K562 (cell line): Measurements from ENCODE around the gene UQCC5. TPM values are rescaled to one million over a fixed set of nuclear protein-coding genes. Genes with fewer than 3 reads are reported as not detected.

Experiments used
- ATAC-seq: fragments of 200-7000 bp; cut with Tn5 transposase; 3 replicates; pipeline ENCODE4 v1.9.1; 2020; ENCODE audit warnings: moderate library complexity
- BruUV-seq: library from RNA; stranded (reverse); fragments of 400-500 nt; replicated peaks from 2 replicates; lab custom pipeline; 2021; lab: Mats Ljungman, UMichigan
- CTCF ChIA-PET: fragments of 300-600 bp; formaldehyde crosslinking; extraction: SDS; loops from one replicate; lab custom pipeline; 2021; ENCODE audit warnings: low intra/inter-chr PET ratio; lab: Yijun Ruan, JAX
- POLR2A ChIA-PET: fragments of 300-600, 350-650 bp; sonication (Branson Sonifier 250); formaldehyde crosslinking; extraction: SDS; loops from one replicate; lab custom pipeline; 2021; ENCODE audit warnings: antibody characterized with exemption, inconsistent platforms; lab: Yijun Ruan, JAX
- DNase-seq, 4 experiments: peaks; one replicate each; pipeline versions ENCODE4 v3.0.0 to v3.0.0-alpha.2; 2011 to 2018; ENCODE audit warnings: low spot score in 3 of 4, mixed read lengths in 3 of 4; ENCODE audit errors: extremely low read depth in 1 of 4
- FAIRE-seq: peaks from 2 replicates; lab custom pipeline; 2011; peaks lifted over from hg19 to GRCh38; lab: Jason Lieb, UNC
- H2AFZ ChIP-seq: 2 replicates; pipeline ENCODE4 v1.6.0; 2011; ENCODE audit warnings: low read depth, low read length, control low read depth, inconsistent platforms
- H3K27ac ChIP-seq: fragments of 200-600 bp; 3 replicates; pipeline ENCODE4 v1.8.0; 2011; ENCODE audit warnings: low read depth, mild to moderate bottlenecking, control low read depth, inconsistent platforms, low read length, moderate library complexity, mixed read lengths; ENCODE audit errors: extremely low read depth
- H3K27me3 ChIP-seq, 2 experiments: fragments of 300-600 bp in 1 of 2; 2 replicates in 1 of 2; 3 replicates in 1 of 2; pipeline versions ENCODE4 v1.6.0 to v1.8.0; 2011; ENCODE audit warnings: inconsistent platforms in 2 of 2, low read length in 2 of 2, mild to moderate bottlenecking in 1 of 2, mixed read lengths in 1 of 2, moderate library complexity in 1 of 2; ENCODE audit not compliant: control insufficient read depth in 2 of 2, insufficient read depth in 2 of 2
- H3K36me3 ChIP-seq: fragments of 300-600 bp; 3 replicates; pipeline ENCODE4 v1.8.0; 2011; ENCODE audit warnings: mild to moderate bottlenecking, low read length, inconsistent platforms; ENCODE audit not compliant: control insufficient read depth, insufficient read depth
- H3K4me1 ChIP-seq, 2 experiments: fragments of 200-600 bp in 1 of 2; replicated peaks in 1 of 2; 2 replicates in 1 of 2; 3 replicates in 1 of 2; pipeline versions ENCODE4 v1.5.1 to v1.8.0; 2011; ENCODE audit warnings: inconsistent platforms in 2 of 2, low read length in 2 of 2, mild to moderate bottlenecking in 1 of 2, mixed read lengths in 1 of 2, moderate library complexity in 1 of 2; ENCODE audit not compliant: control insufficient read depth in 2 of 2, insufficient read depth in 2 of 2
- H3K4me2 ChIP-seq: 2 replicates; pipeline ENCODE4 v1.6.1; 2011; ENCODE audit warnings: low read length, control low read depth, inconsistent platforms, mixed read lengths; ENCODE audit not compliant: insufficient read depth
- H3K4me3 ChIP-seq: fragments of 200-600 bp; sonication (generic), shearing (Covaris generic); 2 replicates; pipeline ENCODE4 v1.5.1; 2016; ENCODE audit warnings: control low read depth, inconsistent platforms
- H3K79me2 ChIP-seq: fragments of 200-600 bp; 3 replicates; pipeline ENCODE4 v1.8.0; 2011; ENCODE audit warnings: low read length, inconsistent platforms; ENCODE audit not compliant: control insufficient read depth, insufficient read depth
- H3K9ac ChIP-seq, 2 experiments: 2 replicates each; pipeline versions ENCODE4 v1.6.0 to v1.6.1; 2011; ENCODE audit warnings: low read depth in 2 of 2, low read length in 2 of 2, control low read depth in 1 of 2, inconsistent platforms in 1 of 2, mild to moderate bottlenecking in 1 of 2, mixed read lengths in 1 of 2; ENCODE audit not compliant: insufficient read depth in 1 of 2
- H3K9me1 ChIP-seq: one replicate; pipeline ENCODE4 v1.6.0; 2011; ENCODE audit warnings: inconsistent platforms, mild to moderate bottlenecking, low read length, moderate library complexity; ENCODE audit not compliant: control insufficient read depth, insufficient read depth
- H3K9me3 ChIP-seq: replicated peaks from 2 replicates; pipeline ENCODE4 v1.5.1; 2011; ENCODE audit warnings: low read depth, low read length, inconsistent platforms; ENCODE audit not compliant: control insufficient read depth, insufficient read depth
- H4K20me1 ChIP-seq: replicated peaks from 2 replicates; pipeline ENCODE4 v1.6.1; 2011; ENCODE audit warnings: low read length, inconsistent platforms, mixed read lengths; ENCODE audit not compliant: control insufficient read depth, insufficient read depth
- CBX2 ChIP-seq: fragments of 200-600 bp; sonication (generic); IDR thresholded peaks from one replicate; pipeline ENCODE4 v1.6.1; 2012; ENCODE audit warnings: mild to moderate bottlenecking, low read length, inconsistent platforms; ENCODE audit not compliant: insufficient read depth, poor library complexity, severe bottlenecking
- CEBPZ ChIP-seq: fragments of 150-350 bp; IDR thresholded peaks from 2 replicates; pipeline ENCODE4 v1.6.1; 2014; ENCODE audit warnings: low read depth, mild to moderate bottlenecking, low read length, borderline replicate concordance
- CLOCK ChIP-seq: fragments of 250-450 bp; sonication (Bioruptor Pico); IDR thresholded peaks from 2 replicates; pipeline ENCODE4 v1.4.0; 2020; ENCODE audit warnings: mild to moderate bottlenecking, moderate library complexity, borderline replicate concordance
- GABPB2 ChIP-seq: fragments of 250-450 bp; sonication (Bioruptor Pico); conservative IDR thresholded peaks from 2 replicates; pipeline ENCODE4 v1.5.1; 2021; ENCODE audit warnings: mild to moderate bottlenecking
- HOMEZ ChIP-seq: fragments of 250-450 bp; sonication (Bioruptor Pico); IDR thresholded peaks from 2 replicates; pipeline ENCODE4 v1.4.0; 2020; ENCODE audit warnings: mild to moderate bottlenecking, moderate library complexity
- HSF4 ChIP-seq: fragments of 250-450 bp; sonication (Bioruptor Pico); IDR thresholded peaks from 2 replicates; pipeline ENCODE4 v2.1.2; 2022; ENCODE audit warnings: mild to moderate bottlenecking, moderate library complexity, borderline replicate concordance
- ID3 ChIP-seq, 2 experiments: fragments of 250-450 bp in 1 of 2; fragments of 450-650 bp in 1 of 2; sonication (Bioruptor Pico) in 1 of 2; IDR thresholded peaks; 2 replicates each; pipeline versions ENCODE4 v1.6.1 to v1.8.0; 2016 to 2021; ENCODE audit warnings: mild to moderate bottlenecking in 2 of 2, moderate library complexity in 2 of 2, missing compliant biosample characterization in 1 of 2, missing genetic modification characterization in 1 of 2
- ZNF184 ChIP-seq: sonication (generic); formaldehyde crosslinking; IDR thresholded peaks from 2 replicates; pipeline ENCODE4 v1.5.0; 2020; ENCODE audit warnings: missing genetic modification reagents
- ZNF507 ChIP-seq: conservative IDR thresholded peaks from 2 replicates; pipeline ENCODE4 v1.6.1; 2017; ENCODE audit warnings: missing genetic modification characterization, missing compliant biosample characterization
- ZNF696 ChIP-seq: fragments of 250-450 bp; sonication (Bioruptor Pico); conservative IDR thresholded peaks from 2 replicates; pipeline ENCODE4 v1.4.0; 2020; ENCODE audit warnings: mild to moderate bottlenecking, moderate library complexity
- WGBS: fragments of 100-300 bp; shearing (Covaris generic); methylation state at CpG from one replicate; pipeline ENCODE4 v1.1.6; 2016; ENCODE audit warnings: low coverage, mixed read lengths; ENCODE audit not compliant: insufficient coverage; ENCODE audit errors: missing lambda C conversion rate; 5-methylcytosine and 5-hydroxymethylcytosine counted together
- in situ Hi-C: fragments of 300-500 bp; cut with MboI; formaldehyde crosslinking; loops from 4 replicates; pipeline ENCODE4 v1.15.0; 2018; ENCODE audit warnings: inconsistent platforms, mixed read lengths
- intact Hi-C: fragments of 100-400 bp; cut with micrococcal nuclease; formaldehyde crosslinking; loops from 2 replicates; pipeline ENCODE4 v1.14.2; 2022
- polyA plus RNA-seq, 8 experiments: library from polyadenylated mRNA; depleted of rRNA in 4 of 8; stranded (reverse) in 5 of 8; unstranded in 3 of 8; fragments of >200 nt; fragmentation: Nextera tagmentation in 2 of 8; fragmentation: Illumina TruSeq in 1 of 8; extraction: Ambion mirVana in 2 of 8; extraction: Trizol in 1 of 8; gene quantifications; 2 replicates each; pipeline versions ENCODE4 v1.2.1 to v1.2.3, GENCODE V29; 2011 to 2014; ENCODE audit warnings: inconsistent platforms in 1 of 8, missing spikeins in 1 of 8
- total RNA-seq, 7 experiments: library from RNA; depleted of rRNA in 6 of 7; stranded (reverse); fragments of >200 nt in 6 of 7; fragmentation: Illumina TruSeq in 2 of 7; extraction: Trizol in 2 of 7; gene quantifications; 2 replicates each; pipeline versions ENCODE4 v1.2.1 to v1.2.3, GENCODE V29; 2011 to 2021; ENCODE audit warnings: low replicate concordance in 1 of 7

The UQCC5 gene
- total and polyA plus RNA-seq, 9 of the 15 experiments (the other 6 are each of a cell fraction or from before 2014, with no cell fraction given): 10.2 to 55.4 (median 33.8) TPM

- Histone ChIP-seq H3K4me2 (no peak overlapping the region), H3K9ac (no peak overlapping the region), H3K27ac (no peak overlapping the region), H3K36me3 (peaks cover 73% of the 10 kb centered on the region; the same call in 2 of the 3 replicates), H3K4me1 (peaks cover 0 to 41% of the 10 kb centered on the region in 2 experiments; a peak in 3 of 5 replicates), H4K20me1 (peaks cover 7% of the 10 kb centered on the region; the same call in 1 of the 2 replicates), H3K9me3 (no peaks in the 10 kb centered on the region), H3K4me3 (no peak overlapping the region), H3K79me2 (peaks cover 19% of the 10 kb centered on the region), H3K27me3 (no peaks in the 10 kb centered on the region), H3K9me1 (peaks cover 6% of the 10 kb centered on the region), H2AFZ (no peak overlapping the region)
- DNase-seq (no peak), ATAC-seq (no peak), FAIRE-seq (no peak)
- intact Hi-C loops: no loop called here
- POLR2A ChIA-PET: interaction anchor here (0.5 to 1.3 kb wide), 4 partner anchors 10 to 61 kb away, joined by 3 to 5 read pairs (median 4); partner anchors contain the start of gene UQCC5
- WGBS: 95% methylated on average over 8 of the region's 9 CpGs
- CTCF ChIA-PET: no interaction called here
- no TSS peak for BruUV-seq
- in situ Hi-C loops: no loop called here
- TF ChIP-seq HSF4 (CRISPR knock-in tag) (no peak), ZNF507 (tag) (no peak), CLOCK (CRISPR knock-in tag) (no peak), ZNF184 (CRISPR knock-in tag) (no peak), CEBPZ (no peak), CBX2 (no peak), GABPB2 (CRISPR knock-in tag) (no peak), HOMEZ (CRISPR knock-in tag) (no peak), ID3 (CRISPR knock-in tag; IDR thresholded peaks at IDR 0.05) (no peak), ID3 (tag; IDR thresholded peaks at IDR 0.05) (no peak), ZNF696 (no peak)
Observed at GRCh38 chr3:52525680-52526561, 10.5 kb upstream of the UQCC5 start.
